ENCODE results near the gene DSTYK. TPM values are rescaled to one million over a fixed set of nuclear protein-coding genes. Genes with fewer than 3 reads are reported as not detected.
"Not testable (repeated sequence)": the region's sequence is repeated elsewhere in the genome, so short reads cannot be mapped to it uniquely, and the experiment has no call there.

Gene DSTYK
- total RNA-seq, 2 experiments from 2014 or later, result 13.2 to 13.3 TPM

- Mint-ChIP-seq H3K9me3 (no peaks in the 10 kb centered on the region), H3K4me1 (peaks cover 45% of the 10 kb centered on the region), H3K27ac (peak overlapping the region; percentile 72), H3K36me3 (peaks cover 18% of the 10 kb centered on the region), H3K4me3 (peak overlapping the region; percentile 67), H3K27me3 (no peaks in the 10 kb centered on the region)
- POLR2A ChIA-PET, result interaction anchor here (0.6 to 2.6 kb wide), 5 partner anchors 13 to 114 kb away, joined by 3 to 10 read pairs (median 7); partner anchors contain the start of gene RBBP5
- DNase-seq (no peak), ATAC-seq (ENCODE audit: low read depth) (peak; percentile 76)
Measured at GRCh38 chr1:205199090-205199930, 12.2 kb downstream of the DSTYK start.

GRCh38 chr1:205192287-205192686 lies 19.2 kb downstream of the DSTYK start:
- DNase-seq, result no peak
- ATAC-seq (ENCODE audit: low read depth), result no peak
- Mint-ChIP-seq H3K9me3 (peaks cover 3% of the 10 kb centered on the region), H3K36me3 (peaks cover 38% of the 10 kb centered on the region), H3K27me3 (no peaks in the 10 kb centered on the region), H3K4me3 (no peak overlapping the region), H3K27ac (no peak overlapping the region), H3K4me1 (peaks cover 36% of the 10 kb centered on the region)
- POLR2A ChIA-PET, result no interaction called here

- peaks cover 41% of the 10 kb centered on the region for H3K36me3 Mint-ChIP-seq
- H3K4me1 Mint-ChIP-seq, result peaks cover 38% of the 10 kb centered on the region
Measured at GRCh38 chr1:205191622-205192021, 19.9 kb downstream of the DSTYK start.

GRCh38 chr1:205190845-205191577 lies 20.5 kb downstream of the DSTYK start:
- Mint-ChIP-seq H3K27ac (no peak overlapping the region), H3K36me3 (peaks cover 45% of the 10 kb centered on the region), H3K9me3 (peaks cover 3% of the 10 kb centered on the region), H3K4me3 (no peak overlapping the region), H3K27me3 (no peaks in the 10 kb centered on the region), H3K4me1 (peaks cover 44% of the 10 kb centered on the region)
- POLR2A ChIA-PET, result no interaction called here
- DNase-seq, result no peak
- ATAC-seq (ENCODE audit: low read depth), result no peak

More at GRCh38 chr1:205191622-205192021, 19.9 kb downstream of the DSTYK start:
- POLR2A ChIA-PET, result no interaction called here
- DNase-seq (no peak), ATAC-seq (ENCODE audit: low read depth) (no peak)
- Mint-ChIP-seq H3K27me3 (no peaks in the 10 kb centered on the region), H3K27ac (no peak overlapping the region), H3K4me3 (no peak overlapping the region), H3K9me3 (peaks cover 3% of the 10 kb centered on the region)

GRCh38 chr1:205189131-205189530 lies 22.4 kb downstream of the DSTYK start:
- H3K36me3 Mint-ChIP-seq, result peaks cover 38% of the 10 kb centered on the region
- no peak overlapping the region for H3K27ac Mint-ChIP-seq
- POLR2A ChIA-PET, result interaction anchor here (0.6 kb wide), 1 partner anchor 11 kb away, joined by 3 read pairs; no protein-coding TSS in a partner anchor
- H3K9me3 Mint-ChIP-seq, result peaks cover 2% of the 10 kb centered on the region
- H3K4me3 Mint-ChIP-seq, result no peak overlapping the region
- peaks cover 54% of the 10 kb centered on the region for H3K4me1 Mint-ChIP-seq
- no peaks in the 10 kb centered on the region for H3K27me3 Mint-ChIP-seq
- no peak for DNase-seq
- no peak for ATAC-seq (ENCODE audit: low read depth)

GRCh38 chr1:205188596-205188995 lies 22.9 kb downstream of the DSTYK start:
- Mint-ChIP-seq H3K36me3 (peaks cover 36% of the 10 kb centered on the region), H3K4me1 (peaks cover 56% of the 10 kb centered on the region), H3K4me3 (no peak overlapping the region), H3K27ac (no peak overlapping the region), H3K9me3 (no peaks in the 10 kb centered on the region), H3K27me3 (no peaks in the 10 kb centered on the region)
- DNase-seq, result no peak
- no peak for ATAC-seq (ENCODE audit: low read depth)
- POLR2A ChIA-PET, result interaction anchor here (0.6 to 0.8 kb wide), 2 partner anchors 11 to 15 kb away, joined by 3 to 4 read pairs; no protein-coding TSS in a partner anchor

GRCh38 chr1:205188098-205188497 lies 23.4 kb downstream of the DSTYK start:
- peaks cover 58% of the 10 kb centered on the region for H3K4me1 Mint-ChIP-seq
- H3K9me3 Mint-ChIP-seq, result no peaks in the 10 kb centered on the region
- no peaks in the 10 kb centered on the region for H3K27me3 Mint-ChIP-seq
- DNase-seq, result no peak
- H3K4me3 Mint-ChIP-seq, result no peak overlapping the region
- H3K27ac Mint-ChIP-seq, result no peak overlapping the region
- no peak for ATAC-seq (ENCODE audit: low read depth)
- H3K36me3 Mint-ChIP-seq, result peaks cover 34% of the 10 kb centered on the region
- POLR2A ChIA-PET, result interaction anchor here (0.8 kb wide), 1 partner anchor 15 kb away, joined by 4 read pairs; no protein-coding TSS in a partner anchor

GRCh38 chr1:205187420-205187819 lies 24.1 kb downstream of the DSTYK start:
- POLR2A ChIA-PET, result interaction anchor here (0.8 kb wide), 1 partner anchor 16 kb away, joined by 4 read pairs; no protein-coding TSS in a partner anchor
- Mint-ChIP-seq H3K4me3 (no peak overlapping the region), H3K4me1 (peaks cover 60% of the 10 kb centered on the region), H3K27me3 (no peaks in the 10 kb centered on the region), H3K36me3 (peaks cover 34% of the 10 kb centered on the region), H3K9me3 (no peaks in the 10 kb centered on the region), H3K27ac (no peak overlapping the region)
- DNase-seq, result no peak
- ATAC-seq (ENCODE audit: low read depth), result no peak

GRCh38 chr1:205186191-205186590 lies 25.3 kb downstream of the DSTYK start:
- POLR2A ChIA-PET, result interaction anchor here (1.2 to 1.3 kb wide), 4 partner anchors 13 to 108 kb away, joined by 3 to 9 read pairs (median 4); no protein-coding TSS in a partner anchor
- ATAC-seq (ENCODE audit: low read depth) (peak; percentile 84), DNase-seq (no peak)
- Mint-ChIP-seq H3K27me3 (no peaks in the 10 kb centered on the region), H3K4me1 (peaks cover 57% of the 10 kb centered on the region), H3K36me3 (peaks cover 32% of the 10 kb centered on the region), H3K27ac (peak overlapping the region; percentile 81), H3K4me3 (peak overlapping the region; percentile 53), H3K9me3 (no peaks in the 10 kb centered on the region)

- no peak for DNase-seq
- Mint-ChIP-seq H3K4me1 (peaks cover 58% of the 10 kb centered on the region), H3K27me3 (no peaks in the 10 kb centered on the region), H3K4me3 (peak overlapping the region; percentile 57), H3K36me3 (peaks cover 40% of the 10 kb centered on the region), H3K27ac (peak overlapping the region; percentile 80), H3K9me3 (no peaks in the 10 kb centered on the region)
- POLR2A ChIA-PET, result interaction anchor here (1.1 to 2.4 kb wide), 3 partner anchors 10 to 62 kb away, joined by 3 to 10 read pairs (median 5); partner anchors contain the start of gene RBBP5
- ATAC-seq (ENCODE audit: low read depth), result peak; percentile 58
Measured at GRCh38 chr1:205183676-205184335, 27.7 kb downstream of the DSTYK start.

- peak overlapping the region; percentile 80 for H3K27ac Mint-ChIP-seq
- H3K36me3 Mint-ChIP-seq, result peaks cover 38% of the 10 kb centered on the region
- DNase-seq, result no peak
- peak overlapping the region; percentile 57 for H3K4me3 Mint-ChIP-seq
- H3K4me1 Mint-ChIP-seq, result peaks cover 56% of the 10 kb centered on the region
- H3K9me3 Mint-ChIP-seq, result no peaks in the 10 kb centered on the region
- no peaks in the 10 kb centered on the region for H3K27me3 Mint-ChIP-seq
- no peak for ATAC-seq (ENCODE audit: low read depth)
- POLR2A ChIA-PET, result interaction anchor here (1.1 to 2.4 kb wide), 3 partner anchors 9 to 61 kb away, joined by 3 to 10 read pairs (median 5); partner anchors contain the start of gene RBBP5
Measured at GRCh38 chr1:205182930-205183329, 28.6 kb downstream of the DSTYK start.

GRCh38 chr1:205180331-205180730 lies 31.2 kb downstream of the DSTYK start:
- POLR2A ChIA-PET; ATAC-seq (ENCODE audit: low read depth); H3K27ac Mint-ChIP-seq; H3K9me3 Mint-ChIP-seq; H3K27me3 Mint-ChIP-seq; H3K4me3 Mint-ChIP-seq; DNase-seq: not testable (repeated sequence)
- H3K4me1 Mint-ChIP-seq, result peaks cover 33% of the 10 kb centered on the region
- peaks cover 26% of the 10 kb centered on the region for H3K36me3 Mint-ChIP-seq

- no peak for ATAC-seq (ENCODE audit: low read depth)
- Mint-ChIP-seq H3K36me3 (peaks cover 26% of the 10 kb centered on the region), H3K27ac (no peak overlapping the region)
Measured at GRCh38 chr1:205179842-205180241, 31.7 kb downstream of the DSTYK start.

More at GRCh38 chr1:205179842-205180241, 31.7 kb downstream of the DSTYK start:
- DNase-seq, result no peak
- H3K4me3 Mint-ChIP-seq, result no peak overlapping the region
- H3K27me3 Mint-ChIP-seq, result no peaks in the 10 kb centered on the region
- POLR2A ChIA-PET, result no interaction called here
- no peaks in the 10 kb centered on the region for H3K9me3 Mint-ChIP-seq
- H3K4me1 Mint-ChIP-seq, result peaks cover 32% of the 10 kb centered on the region

Data from activated naive CD8-positive, alpha-beta T cell treated with anti-CD3 and anti-CD28 coated beads, Interleukin-2, amount 10 ng/mL, durations not matched to agents 7 days and 5 days (primary cell).